GM21619 (cell line): ENCODE results near the gene HSPA5.
"Not testable (repeated sequence)": the region's sequence is repeated elsewhere in the genome, so short reads cannot be mapped to it uniquely, and the experiment has no call there.

ENCODE experiments used
- ATAC-seq: cut with Tn5 transposase; IDR thresholded peaks from one replicate; pipeline ENCODE4 v1.9.1; 2021; ENCODE audit not compliant: unreplicated experiment

Gene HSPA5

GRCh38 chr9:125194466-125194865, 46.7 kb downstream of the HSPA5 start:
- ATAC-seq, result not testable (repeated sequence)

- no peak for ATAC-seq
Measured at GRCh38 chr9:125190361-125190801, 50.8 kb downstream of the HSPA5 start.

- ATAC-seq, result peak; percentile 97
Measured at GRCh38 chr9:125189361-125190289, 51.5 kb downstream of the HSPA5 start, which contains the start of gene PPP6C. Gene PPP6C, minus strand, starts transcription at chr9:125189803. Its CDS starts 85 bp downstream, at chr9:125189718.

- ATAC-seq, result peak; percentile 19
Measured at GRCh38 chr9:125189011-125189360, 52.2 kb downstream of the HSPA5 start.
